ENCODE measurements around the gene ZNF454. TPM values are rescaled to one million over a fixed set of nuclear protein-coding genes. Genes with fewer than 3 reads are reported as not detected.

The ZNF454 gene
- total RNA-seq, 2 experiments from 2014 or later: not detected

- H3K79me2 ChIP-seq (ENCODE audit: insufficient read depth, low read depth, low read length): no peaks in the 10 kb centered on the region
- no peaks in the 10 kb centered on the region for H3K36me3 ChIP-seq (ENCODE audit: insufficient read depth, low read length)
- BruUV-seq (replicated peaks): no TSS peak
- no peak overlapping the region for H3K4me2 ChIP-seq (ENCODE audit: low read length)
- POLR2A ChIA-PET: no interaction called here
- no peaks in the 10 kb centered on the region for H3K9me2 ChIP-seq (ENCODE audit: insufficient read depth, low read length)
- no peak overlapping the region for H2AFZ ChIP-seq (ENCODE audit: low read length)
- no peak overlapping the region for H3K27ac ChIP-seq (ENCODE audit: low read depth, low read length, poor library complexity, severe bottlenecking)
- intact Hi-C loops (cut with micrococcal nuclease; ENCODE audit: unreplicated experiment): no loop called here
- CTCF ChIA-PET (ENCODE audit: unreplicated experiment): no interaction called here
- H3K4me3 ChIP-seq (ENCODE audit: low read depth, low read length, poor library complexity, severe bottlenecking): no peak overlapping the region
- DNase-seq (ENCODE audit: low spot score): no peak
- no peaks in the 10 kb centered on the region for H4K20me1 ChIP-seq (ENCODE audit: insufficient read depth, low read length)
- H3K9me3 ChIP-seq (ENCODE audit: low read length): no peaks in the 10 kb centered on the region
- no peaks in the 10 kb centered on the region for H3K4me1 ChIP-seq (ENCODE audit: insufficient read depth, low read length, poor library complexity, severe bottlenecking)
- TF ChIP-seq EZH2phosphoT487 (IDR thresholded peaks at IDR 0.05; ENCODE audit: borderline replicate concordance, low read depth, low read length) (no peak), CTCF (conservative IDR thresholded peaks at IDR 0.05; ENCODE audit: low read length) (no peak)
These were observed 54.3 kb downstream of the ZNF454 start for GRCh38 chr5:178995341-178995690.

- CTCF ChIA-PET (ENCODE audit: unreplicated experiment): no interaction called here
- intact Hi-C loops (cut with micrococcal nuclease; ENCODE audit: unreplicated experiment): no loop called here
- H3K79me2 ChIP-seq (ENCODE audit: insufficient read depth, low read depth, low read length): no peaks in the 10 kb centered on the region
These were observed 55.2 kb downstream of the ZNF454 start for GRCh38 chr5:178996156-178996555.

GRCh38 chr5:178997191-178997590 lies 56.2 kb downstream of the ZNF454 start:
- BruUV-seq (replicated peaks): no TSS peak
- Histone ChIP-seq H3K4me3 (ENCODE audit: low read depth, low read length, poor library complexity, severe bottlenecking) (no peak overlapping the region), H3K9me2 (ENCODE audit: insufficient read depth, low read length) (no peaks in the 10 kb centered on the region), H2AFZ (ENCODE audit: low read length) (no peak overlapping the region), H4K20me1 (ENCODE audit: insufficient read depth, low read length) (no peaks in the 10 kb centered on the region), H3K9me3 (ENCODE audit: low read length) (no peaks in the 10 kb centered on the region), H3K79me2 (ENCODE audit: insufficient read depth, low read depth, low read length) (no peaks in the 10 kb centered on the region), H3K4me1 (ENCODE audit: insufficient read depth, low read length, poor library complexity, severe bottlenecking) (no peaks in the 10 kb centered on the region), H3K36me3 (ENCODE audit: insufficient read depth, low read length) (no peaks in the 10 kb centered on the region), H3K27ac (ENCODE audit: low read depth, low read length, poor library complexity, severe bottlenecking) (no peak overlapping the region), H3K4me2 (ENCODE audit: low read length) (no peak overlapping the region)
- ChIA-PET CTCF (ENCODE audit: unreplicated experiment) (no interaction called here), POLR2A (no interaction called here)
- no peak for DNase-seq (ENCODE audit: low spot score)
- TF ChIP-seq EZH2phosphoT487 (IDR thresholded peaks at IDR 0.05; ENCODE audit: borderline replicate concordance, low read depth, low read length): no peak
- no peak for TF ChIP-seq CTCF (conservative IDR thresholded peaks at IDR 0.05; ENCODE audit: low read length)
- intact Hi-C loops (cut with micrococcal nuclease; ENCODE audit: unreplicated experiment): no loop called here

More at GRCh38 chr5:178996156-178996555, 55.2 kb downstream of the ZNF454 start:
- Histone ChIP-seq H3K4me1 (ENCODE audit: insufficient read depth, low read length, poor library complexity, severe bottlenecking) (no peaks in the 10 kb centered on the region), H4K20me1 (ENCODE audit: insufficient read depth, low read length) (no peaks in the 10 kb centered on the region), H3K4me2 (ENCODE audit: low read length) (no peak overlapping the region), H2AFZ (ENCODE audit: low read length) (no peak overlapping the region), H3K9me2 (ENCODE audit: insufficient read depth, low read length) (no peaks in the 10 kb centered on the region), H3K4me3 (ENCODE audit: low read depth, low read length, poor library complexity, severe bottlenecking) (no peak overlapping the region), H3K9me3 (ENCODE audit: low read length) (no peaks in the 10 kb centered on the region), H3K36me3 (ENCODE audit: insufficient read depth, low read length) (no peaks in the 10 kb centered on the region), H3K27ac (ENCODE audit: low read depth, low read length, poor library complexity, severe bottlenecking) (no peak overlapping the region)
- TF ChIP-seq EZH2phosphoT487 (IDR thresholded peaks at IDR 0.05; ENCODE audit: borderline replicate concordance, low read depth, low read length) (no peak), CTCF (conservative IDR thresholded peaks at IDR 0.05; ENCODE audit: low read length) (no peak)
- POLR2A ChIA-PET: no interaction called here
- no TSS peak for BruUV-seq (replicated peaks)
- DNase-seq (ENCODE audit: low spot score): no peak
